Kidney (tissue), 14 donors: Measurements from ENCODE around the gene TBC1D8. TPM values are rescaled to one million over a fixed set of nuclear protein-coding genes. Genes with fewer than 3 reads are reported as not detected.

Source experiments
- DNase-seq, 5 donors: peaks; one replicate each; pipeline ENCODE4 v3.0.0-alpha.2; 2013 to 2020
- FAIRE-seq: peaks from 2 replicates; lab custom pipeline; 2012; peaks lifted over from hg19 to GRCh38; lab: Jason Lieb, UNC
- H3K27ac ChIP-seq, 2 donors: one replicate each; pipeline ENCODE4 v1.7.0; 2013; ENCODE audit warnings: low read depth in 2 of 2, low read length in 2 of 2, inconsistent platforms in 1 of 2
- H3K27me3 ChIP-seq: one replicate; pipeline ENCODE4 v1.7.1; 2013; ENCODE audit warnings: low read length, inconsistent platforms; ENCODE audit not compliant: control insufficient read depth, insufficient read depth
- H3K36me3 ChIP-seq, 3 donors: one replicate each; pipeline versions ENCODE4 v1.7.0 to v1.7.1; 2013; ENCODE audit warnings: low read length in 3 of 3, control low read depth in 1 of 3, inconsistent platforms in 1 of 3; ENCODE audit not compliant: insufficient read depth in 3 of 3, control insufficient read depth in 2 of 3
- H3K4me1 ChIP-seq, 3 donors: one replicate each; pipeline versions ENCODE4 v1.7.0 to v1.7.1; 2013; ENCODE audit warnings: low read length in 3 of 3, inconsistent platforms in 1 of 3, low read depth in 1 of 3; ENCODE audit not compliant: control insufficient read depth in 2 of 3, insufficient read depth in 2 of 3
- H3K4me3 ChIP-seq, 3 donors: one replicate each; pipeline versions ENCODE4 v1.7.0 to v1.8.1; 2013; ENCODE audit warnings: low read length in 3 of 3, control low read depth in 1 of 3, inconsistent platforms in 1 of 3
- H3K9ac ChIP-seq, 3 donors: one replicate each; pipeline versions ENCODE4 v1.7.0 to v1.7.1; 2013; ENCODE audit warnings: low read length in 3 of 3, control low read depth in 1 of 3, inconsistent platforms in 1 of 3
- H3K9me3 ChIP-seq, 3 donors: one replicate each; pipeline versions ENCODE4 v1.7.0 to v1.7.1; 2013; ENCODE audit warnings: low read length in 3 of 3, control low read depth in 1 of 3, inconsistent platforms in 1 of 3; ENCODE audit not compliant: control insufficient read depth in 2 of 3, insufficient read depth in 1 of 3
- intact Hi-C: fragments of 100-400 bp; cut with DNase I; formaldehyde crosslinking; loops from one replicate; pipeline ENCODE4 v1.11.1; 2022
- polyA plus RNA-seq: library from polyadenylated mRNA; stranded (reverse); fragments of 350-450 nt; fragmentation: Illumina TruSeq; extraction: RNeasy Lipid Tissue Mini Kit (QIAGEN cat#74804); gene quantifications from one replicate; pipeline ENCODE4 v1.2.3, GENCODE V29; 2014; ENCODE audit warnings: low read depth, low replicate concordance; ENCODE audit not compliant: insufficient read depth
- total RNA-seq: library from RNA; stranded (reverse); fragmentation: NEBNext Ultra II Directional; extraction: Animal tissue kit (Norgen Biotek cat#: 25700); gene quantifications from one replicate; pipeline ENCODE4 v1.2.1, GENCODE V29; 2021
- TF ChIP-seq, protein P1 (sequence below): IDR thresholded peaks from 3 replicates; pipeline ENCODE4 v1.5.1; 2012; ENCODE audit warnings: mild to moderate bottlenecking, moderate library complexity, borderline replicate concordance; ENCODE audit not compliant: insufficient read depth; ENCODE audit errors: extremely low read depth
- donor health status: control.
- donor health status: control.
- donor health status: control.
- donor health status: control.
- donor health status: control.
- donor health status: DM: yes; HTN: yes; CAD: no.
- donor health status: Normal renal cell carcinoma (clear cell type).

TBC1D8 gene
- total and polyA plus RNA-seq, 2 donors from 2014 or later = 7.4 to 47.9 TPM

DNA sequence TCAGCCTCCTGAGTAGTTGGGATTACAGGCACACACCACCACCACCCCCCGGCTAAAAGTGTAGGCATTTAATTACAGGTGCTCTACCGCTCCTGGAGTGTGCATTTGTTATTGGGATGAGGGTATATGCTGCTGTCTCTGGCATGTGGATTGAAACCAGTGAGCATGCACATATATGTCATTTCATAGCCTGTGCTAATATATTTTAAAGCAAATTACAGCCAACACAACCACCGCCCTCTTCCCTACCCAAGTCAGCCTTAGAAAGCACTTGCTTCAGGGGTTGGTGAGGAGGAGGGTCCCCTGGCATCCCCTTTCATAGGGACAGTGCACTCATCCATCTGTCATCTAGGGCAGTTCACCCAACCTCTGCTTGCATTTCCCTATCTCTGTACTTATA, 10.5 kb upstream of the TBC1D8 start:
- TF ChIP-seq, protein P1, sequence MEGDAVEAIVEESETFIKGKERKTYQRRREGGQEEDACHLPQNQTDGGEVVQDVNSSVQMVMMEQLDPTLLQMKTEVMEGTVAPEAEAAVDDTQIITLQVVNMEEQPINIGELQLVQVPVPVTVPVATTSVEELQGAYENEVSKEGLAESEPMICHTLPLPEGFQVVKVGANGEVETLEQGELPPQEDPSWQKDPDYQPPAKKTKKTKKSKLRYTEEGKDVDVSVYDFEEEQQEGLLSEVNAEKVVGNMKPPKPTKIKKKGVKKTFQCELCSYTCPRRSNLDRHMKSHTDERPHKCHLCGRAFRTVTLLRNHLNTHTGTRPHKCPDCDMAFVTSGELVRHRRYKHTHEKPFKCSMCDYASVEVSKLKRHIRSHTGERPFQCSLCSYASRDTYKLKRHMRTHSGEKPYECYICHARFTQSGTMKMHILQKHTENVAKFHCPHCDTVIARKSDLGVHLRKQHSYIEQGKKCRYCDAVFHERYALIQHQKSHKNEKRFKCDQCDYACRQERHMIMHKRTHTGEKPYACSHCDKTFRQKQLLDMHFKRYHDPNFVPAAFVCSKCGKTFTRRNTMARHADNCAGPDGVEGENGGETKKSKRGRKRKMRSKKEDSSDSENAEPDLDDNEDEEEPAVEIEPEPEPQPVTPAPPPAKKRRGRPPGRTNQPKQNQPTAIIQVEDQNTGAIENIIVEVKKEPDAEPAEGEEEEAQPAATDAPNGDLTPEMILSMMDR = no peak
- intact Hi-C loops = no loop called here
- no peak overlapping the region for H3K9ac ChIP-seq
- FAIRE-seq = no peak
- H3K27me3 ChIP-seq = no peaks in the 10 kb centered on the region
- no peaks in the 10 kb centered on the region for H3K4me1 ChIP-seq
- no peaks in the 10 kb centered on the region for H3K36me3 ChIP-seq
- no peak overlapping the region for H3K27ac ChIP-seq
- no peak for DNase-seq
- no peak overlapping the region for H3K4me3 ChIP-seq
- no peaks in the 10 kb centered on the region for H3K9me3 ChIP-seq

DNA sequence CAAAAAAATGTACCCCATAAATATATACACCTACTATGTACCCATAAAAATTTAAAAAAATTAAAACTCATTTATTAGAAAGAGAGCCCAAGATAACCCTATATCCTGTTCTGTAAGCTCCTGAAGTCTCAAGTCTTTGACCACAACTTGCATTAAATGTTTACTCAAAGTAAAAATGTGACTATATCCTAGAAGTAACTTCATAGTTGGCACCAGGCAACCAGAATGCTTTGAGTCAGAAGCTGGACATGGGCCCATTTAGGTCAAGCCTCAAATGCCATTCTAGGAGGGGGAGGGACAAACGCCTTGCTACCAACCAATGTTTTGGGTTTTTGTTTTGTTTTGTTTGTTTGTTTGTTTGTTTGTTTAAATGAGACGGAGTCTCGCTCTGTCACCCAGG, 9.3 kb upstream of the TBC1D8 start:
- DNase-seq (no peak), FAIRE-seq (no peak)
- no peak overlapping the region for H3K27ac ChIP-seq
- no peak overlapping the region for H3K9ac ChIP-seq
- intact Hi-C loops = no loop called here
- TF ChIP-seq, protein P1 = no peak
- no peak overlapping the region for H3K4me3 ChIP-seq
- no peaks in the 10 kb centered on the region for H3K9me3 ChIP-seq
- H3K36me3 ChIP-seq = no peaks in the 10 kb centered on the region
- no peaks in the 10 kb centered on the region for H3K4me1 ChIP-seq
- H3K27me3 ChIP-seq = no peaks in the 10 kb centered on the region

DNA sequence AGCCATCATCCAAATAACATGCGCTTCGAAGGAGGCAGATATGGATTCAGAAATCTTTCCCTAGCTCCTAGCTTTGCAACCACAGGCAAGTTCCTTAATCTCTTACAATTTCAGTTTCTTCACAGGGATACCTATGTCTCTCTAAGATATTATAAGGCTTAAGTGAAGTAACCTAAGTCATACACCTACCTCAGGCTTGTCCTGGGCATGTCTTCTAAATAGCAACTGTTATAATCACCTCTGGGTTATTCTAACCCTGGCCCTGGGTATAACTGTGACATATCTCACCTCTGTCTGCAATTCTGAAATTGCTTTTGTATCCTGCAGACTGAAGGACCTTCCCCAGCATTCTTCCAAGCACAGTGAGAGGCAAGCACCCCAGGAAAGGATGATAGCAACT, 8.3 kb upstream of the TBC1D8 start:
- Histone ChIP-seq H3K4me1 (peaks cover 0 to 3% (median 0%) of the 10 kb centered on the region in 3 donors), H3K9me3 (no peaks in the 10 kb centered on the region), H3K9ac (no peak overlapping the region), H3K4me3 (no peak overlapping the region), H3K27me3 (no peaks in the 10 kb centered on the region), H3K27ac (no peak overlapping the region), H3K36me3 (no peaks in the 10 kb centered on the region)
- DNase-seq (no peak), FAIRE-seq (no peak)
- intact Hi-C loops = no loop called here
- TF ChIP-seq, protein P1 = no peak

DNA sequence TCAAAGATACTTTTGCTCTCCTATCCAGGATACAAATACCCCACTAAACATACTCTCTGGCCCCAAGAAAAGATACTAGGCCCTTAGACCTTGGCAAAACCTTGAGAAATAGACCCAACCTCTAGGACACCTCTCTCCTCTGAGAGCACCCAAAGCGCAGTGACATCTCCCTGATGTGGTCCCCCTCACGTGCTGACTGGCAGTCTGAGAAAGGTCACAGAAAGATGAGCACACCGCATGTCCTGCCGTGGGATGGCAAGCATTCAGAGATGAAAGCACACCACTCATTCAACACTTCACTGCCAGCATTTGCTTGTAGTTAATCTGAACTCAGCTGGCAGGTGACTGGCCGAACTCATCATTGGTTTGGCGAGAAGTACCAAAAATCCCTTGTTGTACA, 6.1 kb upstream of the TBC1D8 start:
- Histone ChIP-seq H3K27me3 (no peaks in the 10 kb centered on the region), H3K27ac (no peak overlapping the region), H3K9me3 (no peaks in the 10 kb centered on the region), H3K4me3 (no peak overlapping the region), H3K4me1 (peaks cover 3 to 7% (median 5%) of the 10 kb centered on the region in 3 donors), H3K9ac (no peak overlapping the region), H3K36me3 (no peaks in the 10 kb centered on the region)
- TF ChIP-seq, protein P1 = no peak
- FAIRE-seq = no peak
- no peak for DNase-seq
- intact Hi-C loops = no loop called here
